Stimulated activated CD4-positive, alpha-beta T cell treated with anti-CD3 and anti-CD28 coated beads, Interleukin-15, amount 100 ng/mL, for 24 hours (primary cell): ENCODE results near the gene VAV3.
A peak's percentile ranks its signal among the peaks of the same experiment; 100 is the strongest.

Source experiments
- DNase-seq: peaks from one replicate; pipeline ENCODE4 v3.0.0-alpha.2; 2020

Gene VAV3

GRCh38 chr1:107551456-107551855 is 413.5 kb downstream of the VAV3 start:
- no peak for DNase-seq

GRCh38 chr1:107550358-107550757 is 414.6 kb downstream of the VAV3 start:
- DNase-seq = no peak

- no peak for DNase-seq
Observed at GRCh38 chr1:107549152-107549810, 415.7 kb downstream of the VAV3 start.

- no peak for DNase-seq
Observed at GRCh38 chr1:107548276-107548675, 416.7 kb downstream of the VAV3 start.

- DNase-seq = no peak
Observed at GRCh38 chr1:107547363-107548155, 417.4 kb downstream of the VAV3 start.

- DNase-seq = no peak
Observed at GRCh38 chr1:107546576-107546975, 418.4 kb downstream of the VAV3 start.

GRCh38 chr1:107545879-107546278 is 419.1 kb downstream of the VAV3 start:
- no peak for DNase-seq

- no peak for DNase-seq
Observed at GRCh38 chr1:107545056-107545577, 419.9 kb downstream of the VAV3 start.

GRCh38 chr1:107544285-107544684 is 420.7 kb downstream of the VAV3 start:
- no peak for DNase-seq

- DNase-seq = no peak
Observed at GRCh38 chr1:107541412-107541811, 423.6 kb downstream of the VAV3 start.

- no peak for DNase-seq
Observed at GRCh38 chr1:107538502-107538901, 426.5 kb downstream of the VAV3 start.

- DNase-seq = no peak
Observed at GRCh38 chr1:107536266-107536665, 428.7 kb downstream of the VAV3 start.

GRCh38 chr1:107535091-107535490 is 429.9 kb downstream of the VAV3 start:
- no peak for DNase-seq

- no peak for DNase-seq
Observed at GRCh38 chr1:107534632-107535031, 430.3 kb downstream of the VAV3 start.

GRCh38 chr1:107533436-107533835 is 431.5 kb downstream of the VAV3 start:
- DNase-seq = no peak

- DNase-seq = no peak
Observed at GRCh38 chr1:107532318-107532717, 432.7 kb downstream of the VAV3 start.

- DNase-seq = no peak
Observed at GRCh38 chr1:107531065-107531908, 433.7 kb downstream of the VAV3 start.

GRCh38 chr1:107530543-107530942 is 434.4 kb downstream of the VAV3 start:
- DNase-seq = no peak

GRCh38 chr1:107529511-107530149 is 435.4 kb downstream of the VAV3 start:
- DNase-seq = peak; percentile 10

GRCh38 chr1:107526524-107527198 is 438.3 kb downstream of the VAV3 start:
- DNase-seq = no peak

- DNase-seq = no peak
Observed at GRCh38 chr1:107525961-107526360, 439.0 kb downstream of the VAV3 start.

GRCh38 chr1:107525145-107525544 is 439.8 kb downstream of the VAV3 start:
- no peak for DNase-seq
